Testis (tissue), 2 donors: Measurements from ENCODE around the gene COPS9.

ENCODE experiments used
- CTCF ChIP-seq, 3 experiments: fragments of 450-650 bp in 2 of 3; fragments of 200-600 bp in 1 of 3; sonication (generic) in 1 of 3; IDR thresholded peaks; one replicate each; pipeline ENCODE4 v1.5.1; 2016 to 2019; ENCODE audit warnings: antibody characterized with exemption in 3 of 3, mild to moderate bottlenecking in 2 of 3, moderate library complexity in 1 of 3
- POLR2A ChIP-seq: fragments of 450-650 bp; IDR thresholded peaks from one replicate; pipeline ENCODE4 v1.6.1; 2017; ENCODE audit warnings: antibody characterized with exemption, mild to moderate bottlenecking, moderate library complexity

- TF ChIP-seq POLR2A (no peak), CTCF (IDR thresholded peaks at IDR 0.05) (no peak)
Observed at GRCh38 chr2:240156435-240157146, 20.5 kb upstream of the COPS9 start.
